Retinal pigment epithelial cell (primary cell): Measurements from ENCODE around the gene SLC25A6.

ENCODE experiments used
- DNase-seq: peaks from one replicate; pipeline ENCODE4 v3.0.0-alpha.2; 2010; ENCODE audit warnings: low read depth
- H3K4me3 ChIP-seq: 2 replicates; pipeline ENCODE4 v1.5.1; 2011; ENCODE audit warnings: mild to moderate bottlenecking, low read length, control low read depth, moderate library complexity
- CTCF ChIP-seq: conservative IDR thresholded peaks from 2 replicates; pipeline ENCODE4 v1.5.1; 2011; ENCODE audit warnings: low read depth, low read length, control low read depth, inconsistent platforms

The SLC25A6 gene

DNA sequence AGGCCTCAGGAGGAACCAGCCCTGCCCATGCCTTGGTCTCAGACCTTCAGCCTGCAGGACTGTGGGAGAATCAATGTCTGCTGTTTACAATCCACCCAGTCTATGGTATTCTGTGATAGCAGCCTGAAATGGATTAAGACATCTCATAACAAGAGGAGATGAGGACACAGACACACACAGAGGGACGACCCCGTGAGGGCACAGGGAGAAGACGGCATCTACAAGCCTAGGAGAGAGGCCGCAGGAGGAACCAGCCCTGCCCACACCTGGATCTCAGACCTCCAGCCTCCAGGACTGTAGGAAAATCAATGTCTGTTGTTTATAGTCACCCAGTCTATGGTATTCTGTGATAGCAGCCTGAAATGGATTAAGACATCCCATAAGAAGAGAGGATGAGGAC, 3.3 kb downstream of the SLC25A6 start:
- TF ChIP-seq CTCF = no peak
- DNase-seq = no peak
- no peak overlapping the region for H3K4me3 ChIP-seq

DNA sequence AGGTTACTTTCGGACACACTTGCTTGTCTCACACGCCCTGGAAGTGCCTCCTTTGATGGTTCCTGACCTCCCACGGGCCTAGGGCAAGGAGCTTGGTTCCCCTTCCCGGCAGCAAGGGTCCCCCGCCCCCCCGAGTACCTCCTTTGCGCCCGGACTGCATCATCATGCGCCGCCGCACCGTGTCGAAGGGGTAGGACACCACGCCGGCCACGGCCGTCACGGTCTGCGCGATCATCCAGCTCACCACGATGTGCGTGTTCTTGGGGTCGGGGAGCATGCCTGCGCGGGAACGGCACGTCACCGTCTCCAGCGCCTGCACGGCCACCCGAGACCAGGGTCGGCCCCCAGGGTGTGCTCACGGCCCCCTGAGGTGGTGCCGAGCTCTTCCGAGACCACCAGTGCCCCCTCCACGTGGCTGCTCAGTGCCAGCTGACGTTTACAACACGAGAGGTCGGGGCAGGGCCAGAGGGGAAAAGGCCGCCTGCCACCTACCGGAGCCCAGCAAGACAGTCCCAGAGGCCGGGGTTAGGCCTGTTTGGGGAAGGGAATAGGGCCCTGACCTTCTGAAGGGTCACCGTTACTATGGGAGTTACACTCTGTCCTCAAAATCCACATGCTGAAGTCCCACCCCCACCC, 4.7 kb downstream of the SLC25A6 start:
- DNase-seq = no peak

DNA sequence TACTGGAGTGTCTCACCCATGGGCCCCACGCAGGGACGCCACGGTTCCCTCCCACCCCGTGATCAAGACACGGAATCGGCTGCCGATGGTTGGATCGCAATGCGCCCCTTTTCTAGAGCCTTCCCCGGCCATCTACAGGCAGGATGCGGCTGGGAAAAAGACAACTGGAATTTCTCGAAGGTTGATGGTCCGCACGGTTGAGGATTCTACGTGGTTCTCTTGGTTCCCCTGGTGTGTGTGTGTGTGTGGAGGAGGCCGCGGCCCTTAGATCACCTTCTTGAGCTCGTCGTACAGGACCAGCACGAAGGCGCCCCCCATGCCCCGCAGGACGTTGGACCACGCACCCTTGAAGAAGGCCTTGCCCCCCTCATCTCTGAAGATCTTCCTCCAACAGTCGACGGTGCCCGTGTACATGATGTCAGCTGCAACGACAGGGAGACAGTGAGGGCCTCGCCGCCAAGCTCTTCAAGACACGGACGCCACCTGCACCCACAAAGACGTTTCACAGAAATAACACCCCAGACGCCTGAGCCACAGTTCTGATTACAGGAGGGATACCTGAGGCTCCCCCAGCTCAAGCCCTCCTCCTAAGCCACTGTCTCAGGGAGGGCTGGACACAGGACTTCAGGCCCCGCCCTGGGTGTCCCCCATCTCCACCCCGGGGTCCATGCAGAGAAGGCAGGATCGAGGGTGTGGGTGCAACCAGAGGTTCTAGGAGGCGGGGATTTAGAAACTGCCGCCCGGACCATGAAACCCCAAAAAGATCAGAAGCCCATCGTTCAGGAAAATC, 5.4 kb downstream of the SLC25A6 start:
- no peak for DNase-seq
- TF ChIP-seq CTCF = no peak
- H3K4me3 ChIP-seq = no peak overlapping the region

More for the DNA sequence above, 4.7 kb downstream of the SLC25A6 start:
- no peak for TF ChIP-seq CTCF
- no peak overlapping the region for H3K4me3 ChIP-seq

DNA sequence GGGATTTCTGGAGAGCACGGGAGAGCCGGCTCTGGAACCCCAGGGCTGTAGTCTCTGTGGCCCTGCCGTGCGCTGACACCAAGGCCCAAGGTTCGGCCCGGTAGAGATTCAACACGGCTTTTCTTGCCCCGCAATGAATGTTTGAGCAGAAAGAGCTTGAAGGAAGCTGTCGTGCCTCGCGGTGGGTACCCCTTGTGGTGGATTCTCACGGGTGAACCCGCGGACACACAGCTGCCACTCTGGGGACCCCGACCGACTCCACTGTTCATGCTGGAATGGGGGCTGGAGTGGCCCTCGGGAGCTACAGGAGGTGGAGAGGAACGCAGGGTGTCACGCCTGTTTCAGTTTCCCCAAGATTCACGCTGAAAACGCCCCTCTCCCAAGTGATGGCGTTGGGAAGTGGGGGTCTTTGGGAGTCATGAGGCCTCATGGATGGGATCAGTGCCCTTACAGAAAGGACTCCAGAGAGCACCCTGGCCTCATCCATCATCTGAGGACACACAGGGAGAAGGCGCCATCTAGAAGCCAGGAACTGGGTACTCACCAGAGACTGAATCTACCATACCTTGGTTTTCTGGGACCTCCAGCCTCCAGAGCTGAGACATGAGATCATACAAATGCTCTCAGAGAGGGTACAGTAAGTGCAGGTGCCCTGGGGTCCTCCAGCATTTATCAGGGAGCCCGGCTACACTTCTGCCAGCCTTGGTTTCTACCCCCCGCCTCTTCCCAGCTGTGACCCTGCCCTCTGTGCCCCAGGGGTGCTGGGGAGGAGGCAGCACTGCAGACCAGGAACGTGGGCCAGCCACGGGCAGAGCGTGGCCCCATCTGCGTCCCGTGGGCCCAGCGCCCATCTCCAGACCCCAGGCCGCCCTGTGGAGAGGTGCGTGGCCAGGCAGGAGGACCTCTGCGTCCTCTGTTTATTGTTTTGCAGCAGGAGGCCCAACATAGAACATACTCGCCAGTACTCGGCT, 6.4 kb downstream of the SLC25A6 start:
- no peak overlapping the region for H3K4me3 ChIP-seq
- no peak for TF ChIP-seq CTCF
- DNase-seq = no peak

DNA sequence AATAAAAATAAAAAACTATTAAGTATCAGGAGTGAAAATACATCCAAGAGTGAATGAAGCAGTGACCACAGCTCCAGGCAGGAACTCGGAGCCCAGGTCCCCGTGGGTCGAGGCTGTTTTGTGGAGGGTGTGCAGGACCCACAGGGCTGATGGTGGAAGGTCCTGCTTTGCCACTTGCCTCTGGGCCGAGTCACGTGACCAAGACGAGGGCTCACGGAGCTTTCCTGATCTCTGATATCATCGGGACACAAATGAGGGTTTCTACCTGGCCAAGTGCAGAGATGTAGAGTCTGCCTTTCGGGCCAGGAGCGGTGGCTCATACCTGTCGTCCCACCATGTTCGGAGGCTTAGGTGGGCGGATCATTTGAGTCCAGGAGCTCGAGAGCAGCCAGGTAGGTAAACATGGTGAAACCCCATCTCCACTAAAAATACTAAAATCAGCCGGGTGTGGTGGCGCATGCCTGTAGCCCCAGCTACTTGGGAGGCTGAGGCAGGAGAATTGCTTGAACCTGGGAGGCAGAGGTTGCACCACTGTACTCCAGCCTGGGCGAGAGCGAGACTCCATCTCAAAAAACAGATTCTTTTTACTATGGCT, 7.2 kb downstream of the SLC25A6 start:
- no peak for TF ChIP-seq CTCF
- no peak overlapping the region for H3K4me3 ChIP-seq
- no peak for DNase-seq

DNA sequence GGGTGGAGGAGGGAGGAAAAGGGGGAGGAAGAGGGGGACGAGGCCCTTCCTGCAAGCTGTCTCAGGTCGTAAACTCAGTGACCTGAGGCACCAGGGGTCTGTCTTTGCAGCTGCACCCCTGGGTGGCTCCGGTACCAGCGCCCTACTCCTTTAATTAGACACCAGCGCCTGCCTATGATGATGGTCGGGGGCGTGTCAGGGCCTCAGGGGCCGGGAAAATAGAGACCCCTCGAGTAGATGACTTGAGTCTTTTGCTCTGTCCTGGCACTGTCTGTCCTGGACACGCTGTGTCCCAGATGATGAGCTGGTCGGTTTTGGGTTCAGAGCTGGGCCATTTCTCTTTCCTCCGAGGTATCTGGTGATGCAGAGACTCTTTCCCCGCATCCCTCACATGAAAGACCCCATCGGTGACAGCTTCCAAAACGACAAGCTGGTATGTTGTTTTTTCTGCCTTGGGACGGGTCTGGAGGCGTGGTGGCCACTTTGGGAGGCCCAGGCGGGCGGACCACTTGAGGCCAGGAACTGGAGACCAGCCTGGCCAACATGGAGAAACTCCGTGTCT, 11.2 kb downstream of the SLC25A6 start:
- H3K4me3 ChIP-seq = no peak overlapping the region
- DNase-seq = no peak
- no peak for TF ChIP-seq CTCF
